HG03039 (cell line): Measurements from ENCODE around the gene FRMD4A.
"Not testable (repeated sequence)": the region's sequence is repeated elsewhere in the genome, so short reads cannot be mapped to it uniquely, and the experiment has no call there.

Experiments
- ATAC-seq: cut with Tn5 transposase; IDR thresholded peaks from one replicate; pipeline ENCODE4 v1.9.1; 2021; ENCODE audit warnings: mild to moderate bottlenecking, moderate library complexity; ENCODE audit not compliant: unreplicated experiment

The FRMD4A gene

GRCh38 chr10:13773043-13773442, 557.7 kb downstream of the FRMD4A start:
- ATAC-seq: no peak

- no peak for ATAC-seq
These were observed 558.7 kb downstream of the FRMD4A start for GRCh38 chr10:13771992-13772391.

GRCh38 chr10:13770760-13771493, 559.8 kb downstream of the FRMD4A start:
- ATAC-seq: no peak

- ATAC-seq: no peak
These were observed 560.8 kb downstream of the FRMD4A start for GRCh38 chr10:13769946-13770345.

- ATAC-seq: no peak
These were observed 563.0 kb downstream of the FRMD4A start for GRCh38 chr10:13767676-13768178.

- not testable (repeated sequence) for ATAC-seq
These were observed 563.6 kb downstream of the FRMD4A start for GRCh38 chr10:13767148-13767547.

- no peak for ATAC-seq
These were observed 564.9 kb downstream of the FRMD4A start for GRCh38 chr10:13765641-13766341.

- ATAC-seq: no peak
These were observed 569.1 kb downstream of the FRMD4A start for GRCh38 chr10:13761490-13762091.

GRCh38 chr10:13759168-13759567, 571.6 kb downstream of the FRMD4A start:
- ATAC-seq: no peak

GRCh38 chr10:13758756-13759155, 572.0 kb downstream of the FRMD4A start:
- ATAC-seq: no peak

GRCh38 chr10:13758312-13758711, 572.4 kb downstream of the FRMD4A start:
- no peak for ATAC-seq

GRCh38 chr10:13754277-13754676, 576.4 kb downstream of the FRMD4A start:
- no peak for ATAC-seq

- no peak for ATAC-seq
These were observed 579.4 kb downstream of the FRMD4A start for GRCh38 chr10:13751191-13751764.

GRCh38 chr10:13750299-13751190, 580.2 kb downstream of the FRMD4A start:
- no peak for ATAC-seq

- no peak for ATAC-seq
These were observed 585.5 kb downstream of the FRMD4A start for GRCh38 chr10:13745271-13745670.

- no peak for ATAC-seq
These were observed 586.8 kb downstream of the FRMD4A start for GRCh38 chr10:13743963-13744362.

GRCh38 chr10:13743101-13743693, 587.5 kb downstream of the FRMD4A start:
- ATAC-seq: no peak

- no peak for ATAC-seq
These were observed 589.3 kb downstream of the FRMD4A start for GRCh38 chr10:13741438-13741837.

GRCh38 chr10:13740461-13740860, 590.3 kb downstream of the FRMD4A start:
- ATAC-seq: no peak

- ATAC-seq: no peak
These were observed 591.5 kb downstream of the FRMD4A start for GRCh38 chr10:13739183-13739582.
